Loucy (cell line): ENCODE data around the gene CIAO3.

Source experiments
- CTCF ChIP-seq: fragments of 200-600 bp; sonication (generic); conservative IDR thresholded peaks from 2 replicates; pipeline ENCODE4 v1.5.1; 2014; ENCODE audit warnings: mild to moderate bottlenecking, antibody characterized with exemption, low read length
- EZH2phosphoT487 ChIP-seq: fragments of 200-600 bp; IDR thresholded peaks from 2 replicates; pipeline ENCODE4 v1.6.1; 2018; ENCODE audit warnings: antibody characterized with exemption, mild to moderate bottlenecking, moderate library complexity, borderline replicate concordance

GRCh38 chr16:779561-779960 lies 38.8 kb upstream of the CIAO3 start:
- no peak for TF ChIP-seq CTCF
- TF ChIP-seq EZH2phosphoT487 = no peak
